Transverse colon (tissue), 4 donors: ENCODE results near the gene STAB1. TPM values are rescaled to one million over a fixed set of nuclear protein-coding genes. Genes with fewer than 3 reads are reported as not detected.

Experiments
- DNase-seq: peaks from one replicate; pipeline ENCODE4 v3.0.0-alpha.2; 2019
- H3K27ac ChIP-seq, 4 donors: fragments of 200-600 bp; sonication (generic); 2 replicates each; pipeline ENCODE4 v1.5.1; 2016 to 2018; ENCODE audit warnings: inconsistent platforms in 4 of 4
- H3K27me3 ChIP-seq: fragments of 200-600 bp; sonication (generic); 2 replicates; pipeline ENCODE4 v1.5.1; 2017; ENCODE audit warnings: inconsistent platforms
- H3K36me3 ChIP-seq, 4 donors: fragments of 200-600 bp; sonication (generic); 2 replicates each; pipeline ENCODE4 v1.5.1; 2017 to 2019; ENCODE audit warnings: inconsistent platforms in 4 of 4
- H3K4me1 ChIP-seq, 4 donors: fragments of 200-600 bp; sonication (generic); 2 replicates each; pipeline ENCODE4 v1.5.1; 2017 to 2020; ENCODE audit warnings: inconsistent platforms in 4 of 4
- H3K4me3 ChIP-seq, 4 donors: fragments of 200-600 bp; sonication (generic); 1 replicate in 1 of 4; 2 replicates in 3 of 4; pipeline versions ENCODE4 v1.5.1 to v1.6.1; 2017 to 2019; ENCODE audit warnings: inconsistent platforms in 4 of 4
- H3K9me3 ChIP-seq, 2 donors: fragments of 200-600 bp; sonication (generic); 2 replicates each; pipeline ENCODE4 v1.5.1; 2017 to 2019; ENCODE audit warnings: inconsistent platforms in 2 of 2
- EP300 ChIP-seq: sonication (generic); formaldehyde crosslinking; IDR thresholded peaks from one replicate; pipeline ENCODE4 v1.6.1; 2017; ENCODE audit warnings: antibody characterized with exemption, low read depth
- POLR2A ChIP-seq: fragments of 450-650 bp; IDR thresholded peaks from one replicate; pipeline ENCODE4 v1.6.1; 2016; ENCODE audit warnings: antibody characterized with exemption, mild to moderate bottlenecking, moderate library complexity
- POLR2AphosphoS5 ChIP-seq, 3 donors: sonication (generic); formaldehyde crosslinking; IDR thresholded peaks; one replicate each; pipeline ENCODE4 v1.6.1; 2016; ENCODE audit warnings: antibody characterized with exemption in 3 of 3
- WGBS, 2 donors: methylation state at CpG; one replicate each; pipeline ENCODE4 v1.1.5; 2018; ENCODE audit warnings: low coverage in 1 of 2; 5-methylcytosine and 5-hydroxymethylcytosine counted together
- in situ Hi-C, 4 donors: fragments of 200-750 bp; cut with MboI; loops; one replicate each; pipeline versions ENCODE4 v1.15.0 to v1.15.1; 2017; ENCODE audit warnings: low sequenced_read_pairs in 3 of 4, low pct_ligation_motif_present in 1 of 4, low pct_unique_long_range_greater_than_20kb in 1 of 4
- intact Hi-C: fragments of 100-400 bp; cut with DNase I; formaldehyde crosslinking; loops from one replicate; pipeline ENCODE4 v1.15.1; 2023; ENCODE audit warnings: low total_unique reads
- total RNA-seq, 4 donors: library from RNA; depleted of rRNA; stranded (reverse); fragments of >200 nt; gene quantifications; one replicate each; pipeline ENCODE4 v1.1.0, GENCODE V29; 2016
- TF ChIP-seq, protein P1 (sequence below), 5 experiments: fragments of 200-600 bp in 3 of 5; fragments of 450-650 bp in 2 of 5; sonication (generic) in 3 of 5; IDR thresholded peaks; 1 replicate in 2 of 5; 2 replicates in 3 of 5; pipeline ENCODE4 v1.5.1; 2016 to 2017; ENCODE audit warnings: antibody characterized with exemption in 5 of 5, inconsistent platforms in 3 of 5, mild to moderate bottlenecking in 2 of 5, moderate library complexity in 1 of 5

STAB1 gene
- total RNA-seq, 4 donors from 2014 or later, result 42.6 to 152 (median 70.3) TPM

DNA sequence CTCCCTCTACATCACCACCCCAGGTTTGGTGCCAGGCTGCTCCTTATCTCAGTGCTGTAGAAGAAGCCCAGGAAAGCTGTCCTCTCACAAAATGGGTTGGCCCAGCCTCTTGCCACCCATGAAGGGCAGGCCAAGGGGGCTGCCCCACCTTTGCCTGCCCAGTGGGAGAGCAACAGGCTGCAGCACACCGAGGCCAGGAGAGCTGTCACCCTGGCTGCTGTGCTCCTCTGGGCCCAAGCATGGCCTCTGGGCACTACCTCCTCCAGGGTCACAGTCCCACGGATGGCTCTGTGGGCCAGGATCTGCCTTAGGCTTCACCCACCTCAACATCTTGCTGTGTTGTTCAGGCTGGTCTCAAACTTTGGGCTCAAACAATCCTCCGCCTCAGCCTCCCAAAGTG lies 6.4 kb upstream of the STAB1 start:
- H3K4me1 ChIP-seq, result peaks cover 0 to 10% (median 3%) of the 10 kb centered on the region in 4 donors
- TF ChIP-seq POLR2AphosphoS5 (IDR thresholded peaks at IDR 0.05), result no peak
- no peak for TF ChIP-seq EP300
- H3K4me3 ChIP-seq, result no peak overlapping the region
- no peaks in the 10 kb centered on the region for H3K9me3 ChIP-seq
- intact Hi-C loops (no loop called here), in situ Hi-C loops (no loop called here)
- no peak for DNase-seq
- H3K27ac ChIP-seq, result no peak overlapping the region
- 95% methylated on average over 3 of the region's 3 CpGs; no CpG with 5 or more reads in 1 of the 2 donors for WGBS, 2 donors
- H3K36me3 ChIP-seq, result peaks cover 0 to 43% (median 21%) of the 10 kb centered on the region in 4 donors
- H3K27me3 ChIP-seq, result no peaks in the 10 kb centered on the region

DNA sequence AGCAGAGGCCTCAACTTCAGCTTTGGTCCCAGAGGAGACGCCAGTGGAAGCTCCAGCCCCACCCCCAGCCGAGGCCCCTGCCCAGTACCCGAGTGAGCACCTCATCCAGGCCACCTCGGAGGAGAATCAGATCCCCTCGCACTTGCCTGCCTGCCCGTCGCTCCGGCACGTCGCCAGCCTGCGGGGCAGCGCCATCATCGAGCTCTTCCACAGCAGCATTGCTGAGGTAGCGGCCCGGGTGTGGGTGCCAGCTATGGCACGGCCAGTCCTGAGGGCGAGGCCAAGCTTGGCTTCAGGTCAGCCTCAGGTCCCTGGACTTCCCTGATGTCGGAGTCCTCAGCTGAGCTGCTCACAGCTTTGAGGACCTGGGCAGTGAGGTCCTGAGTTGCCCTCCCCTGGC lies 5.7 kb upstream of the STAB1 start:
- H3K36me3 ChIP-seq, result peaks cover 0 to 43% (median 21%) of the 10 kb centered on the region in 4 donors

DNA sequence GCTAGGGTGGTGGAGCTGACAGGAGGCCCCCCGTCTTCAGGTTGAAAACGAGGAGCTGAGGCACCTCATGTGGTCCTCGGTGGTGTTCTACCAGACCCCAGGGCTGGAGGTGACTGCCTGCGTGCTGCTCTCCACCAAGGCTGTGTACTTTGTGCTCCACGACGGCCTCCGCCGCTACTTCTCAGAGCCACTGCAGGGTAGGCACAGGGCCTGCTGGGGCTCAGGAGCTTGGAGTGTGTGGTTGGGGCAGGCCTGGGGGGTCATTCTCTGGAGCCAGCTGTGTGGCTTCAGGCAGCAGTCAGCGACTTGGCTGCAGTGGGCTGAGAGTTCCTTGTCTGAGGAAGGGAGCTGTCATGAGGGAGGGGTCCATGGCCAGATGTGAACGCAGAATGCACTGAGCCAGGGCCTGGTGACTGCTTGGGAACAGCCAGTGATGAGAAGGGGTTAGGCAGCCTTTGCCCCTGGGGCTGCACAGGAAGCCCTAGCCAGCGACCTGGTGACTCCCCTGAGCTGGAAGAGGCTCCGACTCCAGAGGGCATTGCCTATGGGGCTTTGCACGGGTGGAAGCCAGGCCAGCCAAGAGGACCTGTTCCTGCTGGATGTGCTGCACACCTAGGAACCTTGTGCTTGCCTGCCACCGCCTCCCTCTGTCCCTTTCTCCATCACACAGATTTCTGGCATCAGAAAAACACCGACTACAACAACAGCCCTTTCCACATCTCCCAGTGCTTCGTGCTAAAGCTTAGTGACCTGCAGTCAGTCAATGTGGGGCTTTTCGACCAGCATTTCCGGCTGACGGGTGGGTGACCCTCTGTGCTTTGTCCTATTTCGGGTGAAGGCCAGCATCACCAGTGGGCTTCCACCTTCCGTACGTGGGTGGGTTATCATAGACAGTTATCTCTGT lies 4.9 kb upstream of the STAB1 start:
- no peaks in the 10 kb centered on the region for H3K27me3 ChIP-seq
- no peaks in the 10 kb centered on the region for H3K9me3 ChIP-seq
- DNase-seq, result no peak
- H3K4me3 ChIP-seq, result no peak overlapping the region
- peaks cover 0 to 3% (median 0%) of the 10 kb centered on the region in 4 donors for H3K4me1 ChIP-seq
- peak overlapping the region; percentile 16 to 59 (median 55) for H3K27ac ChIP-seq
- intact Hi-C loops (no loop called here), in situ Hi-C loops (no loop called here)
- peaks cover 0 to 43% (median 21%) of the 10 kb centered on the region in 4 donors for H3K36me3 ChIP-seq
- WGBS, 2 donors, result 85 to 90% methylated on average over 2 to 17 of the region's 22 CpGs
- no peak for TF ChIP-seq POLR2A
- TF ChIP-seq EP300, result no peak
- TF ChIP-seq POLR2AphosphoS5 (IDR thresholded peaks at IDR 0.05), result no peak
- TF ChIP-seq, protein P1, sequence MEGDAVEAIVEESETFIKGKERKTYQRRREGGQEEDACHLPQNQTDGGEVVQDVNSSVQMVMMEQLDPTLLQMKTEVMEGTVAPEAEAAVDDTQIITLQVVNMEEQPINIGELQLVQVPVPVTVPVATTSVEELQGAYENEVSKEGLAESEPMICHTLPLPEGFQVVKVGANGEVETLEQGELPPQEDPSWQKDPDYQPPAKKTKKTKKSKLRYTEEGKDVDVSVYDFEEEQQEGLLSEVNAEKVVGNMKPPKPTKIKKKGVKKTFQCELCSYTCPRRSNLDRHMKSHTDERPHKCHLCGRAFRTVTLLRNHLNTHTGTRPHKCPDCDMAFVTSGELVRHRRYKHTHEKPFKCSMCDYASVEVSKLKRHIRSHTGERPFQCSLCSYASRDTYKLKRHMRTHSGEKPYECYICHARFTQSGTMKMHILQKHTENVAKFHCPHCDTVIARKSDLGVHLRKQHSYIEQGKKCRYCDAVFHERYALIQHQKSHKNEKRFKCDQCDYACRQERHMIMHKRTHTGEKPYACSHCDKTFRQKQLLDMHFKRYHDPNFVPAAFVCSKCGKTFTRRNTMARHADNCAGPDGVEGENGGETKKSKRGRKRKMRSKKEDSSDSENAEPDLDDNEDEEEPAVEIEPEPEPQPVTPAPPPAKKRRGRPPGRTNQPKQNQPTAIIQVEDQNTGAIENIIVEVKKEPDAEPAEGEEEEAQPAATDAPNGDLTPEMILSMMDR (IDR thresholded peaks at IDR 0.05), result no peak

More for the DNA sequence above, 5.7 kb upstream of the STAB1 start:
- 96% methylated on average over 18 of the region's 18 CpGs; no CpG with 5 or more reads in 1 of the 2 donors for WGBS, 2 donors
- Histone ChIP-seq H3K27ac (no peak overlapping the region), H3K9me3 (no peaks in the 10 kb centered on the region), H3K27me3 (no peaks in the 10 kb centered on the region), H3K4me3 (no peak overlapping the region), H3K4me1 (peaks cover 0 to 7% (median under 1%) of the 10 kb centered on the region in 4 donors)
- DNase-seq, result no peak
- intact Hi-C loops, result no loop called here
- TF ChIP-seq POLR2AphosphoS5 (IDR thresholded peaks at IDR 0.05), result no peak
- TF ChIP-seq, protein P1 (IDR thresholded peaks at IDR 0.05), result no peak
- no peak for TF ChIP-seq EP300
- TF ChIP-seq POLR2A, result no peak
- in situ Hi-C loops, result no loop called here

DNA sequence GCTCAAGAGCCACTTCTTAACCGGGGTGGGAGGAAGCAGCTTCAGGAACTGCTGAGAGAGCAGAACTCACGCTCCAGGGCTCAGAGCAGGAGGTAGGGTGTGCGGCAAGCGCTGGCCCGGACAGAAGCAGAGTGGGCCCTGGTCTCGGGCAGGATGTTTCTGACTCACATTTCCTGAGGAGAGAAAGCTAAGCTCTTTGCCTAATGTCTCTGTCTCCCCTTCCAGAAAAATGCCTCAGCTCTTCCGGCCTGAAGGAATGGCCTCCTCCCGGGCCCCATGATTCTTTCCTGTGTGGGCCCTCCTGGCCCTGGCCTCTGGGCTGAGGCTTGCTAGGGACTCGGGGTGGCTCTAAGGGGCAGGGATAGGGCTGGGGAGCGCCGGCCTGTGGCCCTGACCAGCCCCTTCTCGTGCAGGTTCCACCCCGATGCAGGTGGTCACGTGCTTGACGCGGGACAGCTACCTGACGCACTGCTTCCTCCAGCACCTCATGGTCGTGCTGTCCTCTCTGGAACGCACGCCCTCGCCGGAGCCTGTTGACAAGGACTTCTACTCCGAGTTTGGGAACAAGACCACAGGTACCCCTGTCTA lies 4.1 kb upstream of the STAB1 start:
- intact Hi-C loops, result no loop called here
- Histone ChIP-seq H3K4me1 (peaks cover 0 to 3% (median 0%) of the 10 kb centered on the region in 4 donors), H3K36me3 (peaks cover 0 to 41% (median 18%) of the 10 kb centered on the region in 4 donors), H3K27ac (peak overlapping the region; percentile 53 to 59 (median 57)), H3K4me3 (no peak overlapping the region), H3K9me3 (no peaks in the 10 kb centered on the region), H3K27me3 (no peaks in the 10 kb centered on the region)
- DNase-seq, result peak; percentile 33
- WGBS, 2 donors, result 91% methylated on average over 23 of the region's 23 CpGs; no CpG with 5 or more reads in 1 of the 2 donors
- in situ Hi-C loops, result no loop called here
- TF ChIP-seq, protein P1 (IDR thresholded peaks at IDR 0.05), result no peak
- TF ChIP-seq POLR2A, result no peak
- no peak for TF ChIP-seq EP300
- TF ChIP-seq POLR2AphosphoS5 (IDR thresholded peaks at IDR 0.05), result no peak
